Coronary artery (tissue), 2 donors: Measurements from ENCODE around the gene RTP3.
"Not testable (repeated sequence)": the region's sequence is repeated elsewhere in the genome, so short reads cannot be mapped to it uniquely, and the experiment has no call there.

Experiments used
- DNase-seq: peaks from one replicate; pipeline ENCODE4 v3.0.0-alpha.2; 2017; ENCODE audit warnings: low spot score
- H3K27ac ChIP-seq, 2 donors: fragments of 200-600 bp; sonication (generic); one replicate each; pipeline ENCODE4 v1.5.1; 2016 to 2019
- H3K4me3 ChIP-seq: fragments of 200-600 bp; sonication (generic); 2 replicates; pipeline ENCODE4 v1.5.1; 2016; ENCODE audit warnings: mild to moderate bottlenecking, moderate library complexity
- CTCF ChIP-seq: fragments of 200-600 bp; sonication (generic); IDR thresholded peaks from one replicate; pipeline ENCODE4 v1.5.1; 2019; ENCODE audit warnings: antibody characterized with exemption

The RTP3 gene

GRCh38 chr3:46490338-46491084 lies 7.3 kb upstream of the RTP3 start:
- Histone ChIP-seq H3K4me3 (no peak overlapping the region), H3K27ac (no peak overlapping the region)
- TF ChIP-seq CTCF: no peak
- DNase-seq: peak; percentile 12

DNA sequence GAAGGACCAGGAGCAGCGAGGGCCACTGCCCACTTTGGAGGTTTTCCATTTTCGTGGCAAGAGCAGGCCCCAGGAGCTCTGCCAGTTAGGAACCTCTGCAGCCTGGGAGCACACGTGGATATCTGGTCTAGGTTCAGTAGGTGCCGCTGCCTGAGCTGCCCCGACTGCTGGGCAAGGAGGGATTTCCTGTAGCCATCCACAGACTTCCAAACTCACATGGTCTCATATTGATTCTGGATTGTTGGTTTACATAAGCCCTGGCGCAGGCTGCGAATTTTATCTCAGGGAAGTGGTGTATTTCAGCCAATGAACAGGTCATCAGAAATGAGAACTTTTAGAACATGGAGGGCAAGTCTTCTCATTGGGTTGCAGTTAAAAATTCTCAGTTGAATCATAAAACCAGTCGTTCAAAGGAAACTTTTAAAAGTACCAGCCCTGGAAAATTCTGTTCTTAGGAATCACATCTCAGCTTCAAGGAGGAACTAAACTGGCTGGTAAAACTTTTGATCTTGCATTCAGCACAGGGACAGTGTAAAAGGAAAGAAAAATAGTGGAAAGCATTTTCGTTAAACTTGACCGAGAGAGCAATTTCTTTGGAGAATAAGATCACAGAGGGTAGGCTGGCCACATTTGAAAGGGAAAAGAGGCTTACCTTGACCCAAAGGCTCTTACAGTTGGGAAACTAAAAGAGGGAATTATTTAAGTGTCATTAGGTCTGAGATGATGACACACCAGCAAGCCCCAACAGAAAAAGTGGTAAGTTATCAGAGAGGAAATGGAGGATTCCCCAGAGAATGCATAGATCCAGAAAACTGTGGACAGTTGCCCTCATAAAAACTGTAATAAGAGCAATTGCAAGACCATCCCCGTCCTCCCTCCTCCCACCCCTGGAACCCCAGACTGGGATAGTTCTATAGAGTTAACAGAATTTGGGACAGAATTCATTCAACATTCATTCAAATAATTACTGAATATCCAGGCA lies 6.4 kb upstream of the RTP3 start:
- no peak overlapping the region for H3K4me3 ChIP-seq
- peak; percentile 22 for DNase-seq
- H3K27ac ChIP-seq: no peak overlapping the region
- TF ChIP-seq CTCF: no peak

- TF ChIP-seq CTCF: no peak
- no peak for DNase-seq
Measured at GRCh38 chr3:46492890-46493547, 4.8 kb upstream of the RTP3 start.

GRCh38 chr3:46494491-46494890 lies 3.3 kb upstream of the RTP3 start:
- not testable (repeated sequence) for H3K4me3 ChIP-seq, H3K27ac ChIP-seq, DNase-seq

More at GRCh38 chr3:46492890-46493547, 4.8 kb upstream of the RTP3 start:
- H3K27ac ChIP-seq: no peak overlapping the region
- no peak overlapping the region for H3K4me3 ChIP-seq

DNA sequence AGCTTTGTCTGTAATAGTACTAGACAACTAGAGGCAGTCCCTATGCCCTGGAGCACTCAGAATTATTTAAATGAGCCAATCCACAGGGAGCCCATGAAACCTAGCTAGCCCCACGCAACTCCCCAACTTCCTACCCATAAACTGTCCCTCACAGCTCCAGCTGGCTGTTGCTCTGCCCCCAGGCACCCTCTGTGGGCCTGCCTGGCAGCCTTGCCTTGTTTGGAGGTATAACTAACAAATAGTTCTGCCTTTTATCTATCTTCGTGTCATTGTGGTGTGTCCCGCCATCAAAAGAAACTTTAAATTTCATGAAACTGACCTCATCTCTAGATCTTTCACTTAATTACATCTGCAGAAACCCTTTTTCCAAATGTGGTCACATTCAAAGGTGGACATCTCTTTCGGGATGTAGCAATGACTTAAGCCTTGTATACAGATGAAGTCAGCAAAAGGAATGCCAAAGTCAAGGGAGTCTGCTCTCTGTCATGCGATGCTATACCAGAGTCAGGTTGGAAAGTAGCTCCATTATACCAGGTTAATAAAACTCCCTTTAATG lies 1.8 kb upstream of the RTP3 start:
- no peak for TF ChIP-seq CTCF
- DNase-seq: no peak
- Histone ChIP-seq H3K4me3 (no peak overlapping the region), H3K27ac (no peak overlapping the region)

DNA sequence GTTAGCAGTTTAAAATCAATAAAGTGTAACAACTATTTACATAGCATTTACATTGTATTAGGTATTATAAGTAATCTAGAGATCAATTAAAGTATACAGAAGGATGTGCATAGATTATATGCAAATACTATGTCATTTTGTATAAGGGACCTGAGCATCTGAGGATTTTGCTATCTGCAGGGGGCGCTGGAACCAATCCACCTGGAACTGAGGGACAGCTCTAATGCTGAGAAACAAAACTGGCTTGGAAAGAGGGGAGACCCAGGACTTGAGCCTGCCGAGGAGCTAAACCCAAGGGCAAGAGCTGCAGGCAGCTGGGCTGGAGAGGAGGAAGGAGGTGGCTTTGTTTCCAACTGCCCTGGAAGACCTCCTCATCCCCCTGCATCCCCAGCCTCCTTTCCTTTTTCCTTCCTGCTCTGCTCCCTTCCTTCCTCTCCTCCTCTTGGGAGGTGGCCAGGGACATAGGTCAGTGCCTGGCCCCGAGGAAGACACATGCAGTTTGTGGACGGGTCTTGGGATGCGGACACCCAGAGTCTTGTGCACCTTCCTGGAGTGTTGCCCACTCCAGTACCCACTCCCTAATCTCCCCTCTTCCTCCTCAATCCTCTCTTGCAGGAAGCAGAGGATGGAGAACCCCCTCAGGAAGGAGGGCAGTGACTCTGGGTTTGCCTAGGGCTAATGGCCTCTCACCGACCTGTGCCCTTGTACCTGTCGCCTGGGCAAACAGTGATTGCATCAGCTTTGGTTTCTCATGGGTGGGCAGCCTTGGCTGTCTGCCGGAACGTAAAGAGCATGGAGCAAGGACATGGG lies 825 bp upstream of the RTP3 start:
- DNase-seq: no peak
- Histone ChIP-seq H3K27ac (no peak overlapping the region), H3K4me3 (no peak overlapping the region)
- TF ChIP-seq CTCF: no peak
